Kidney tubule cell (primary cell): ENCODE results near the gene MMP2.

Experiments used
- DNase-seq: peaks from one replicate; pipeline ENCODE4 v3.0.0-alpha.2; 2018; ENCODE audit warnings: low spot score

The MMP2 gene

GRCh38 chr16:55494994-55495421, 16.0 kb downstream of the MMP2 start:
- peak; percentile 55 for DNase-seq

- DNase-seq: no peak
Measured at GRCh38 chr16:55495616-55496289, 16.8 kb downstream of the MMP2 start.

- no peak for DNase-seq
Measured at GRCh38 chr16:55496509-55497145, 17.6 kb downstream of the MMP2 start.

GRCh38 chr16:55497558-55497957, 18.6 kb downstream of the MMP2 start:
- no peak for DNase-seq

- DNase-seq: no peak
Measured at GRCh38 chr16:55498101-55498500, 19.1 kb downstream of the MMP2 start.

- no peak for DNase-seq
Measured at GRCh38 chr16:55499281-55499680, 20.3 kb downstream of the MMP2 start.

GRCh38 chr16:55499951-55500529, 21.0 kb downstream of the MMP2 start:
- DNase-seq: peak; percentile 96

- peak; percentile 3 for DNase-seq
Measured at GRCh38 chr16:55500530-55501011, 21.6 kb downstream of the MMP2 start.

- DNase-seq: no peak
Measured at GRCh38 chr16:55501549-55502322, 22.7 kb downstream of the MMP2 start.

- peak; percentile 89 for DNase-seq
Measured at GRCh38 chr16:55502801-55503366, 23.9 kb downstream of the MMP2 start.

- DNase-seq: peak; percentile 15
Measured at GRCh38 chr16:55503726-55504550, 24.9 kb downstream of the MMP2 start.

GRCh38 chr16:55505333-55506015, 26.5 kb downstream of the MMP2 start:
- DNase-seq: no peak

- no peak for DNase-seq
Measured at GRCh38 chr16:55506083-55506482, 27.1 kb downstream of the MMP2 start.

- no peak for DNase-seq
Measured at GRCh38 chr16:55506708-55507107, 27.7 kb downstream of the MMP2 start.

- no peak for DNase-seq
Measured at GRCh38 chr16:55508271-55508921, 29.4 kb downstream of the MMP2 start.

- peak; percentile 84 for DNase-seq
Measured at GRCh38 chr16:55508941-55509931, 30.2 kb downstream of the MMP2 start, which contains the start of gene LPCAT2. Gene LPCAT2, plus strand, starts transcription at chr16:55509072. Its CDS starts 110 bp downstream, at chr16:55509182.

GRCh38 chr16:55510185-55510805, 31.3 kb downstream of the MMP2 start:
- DNase-seq: no peak

- no peak for DNase-seq
Measured at GRCh38 chr16:55512941-55513340, 33.9 kb downstream of the MMP2 start.
